ENCODE measurements around the gene TSPEAR. TPM values are rescaled to one million over a fixed set of nuclear protein-coding genes. Genes with fewer than 3 reads are reported as not detected.

The TSPEAR gene
- total and polyA plus RNA-seq, 2 donors (not counting 1 experiment from before 2014, with no cell fraction given), result not detected

DNA sequence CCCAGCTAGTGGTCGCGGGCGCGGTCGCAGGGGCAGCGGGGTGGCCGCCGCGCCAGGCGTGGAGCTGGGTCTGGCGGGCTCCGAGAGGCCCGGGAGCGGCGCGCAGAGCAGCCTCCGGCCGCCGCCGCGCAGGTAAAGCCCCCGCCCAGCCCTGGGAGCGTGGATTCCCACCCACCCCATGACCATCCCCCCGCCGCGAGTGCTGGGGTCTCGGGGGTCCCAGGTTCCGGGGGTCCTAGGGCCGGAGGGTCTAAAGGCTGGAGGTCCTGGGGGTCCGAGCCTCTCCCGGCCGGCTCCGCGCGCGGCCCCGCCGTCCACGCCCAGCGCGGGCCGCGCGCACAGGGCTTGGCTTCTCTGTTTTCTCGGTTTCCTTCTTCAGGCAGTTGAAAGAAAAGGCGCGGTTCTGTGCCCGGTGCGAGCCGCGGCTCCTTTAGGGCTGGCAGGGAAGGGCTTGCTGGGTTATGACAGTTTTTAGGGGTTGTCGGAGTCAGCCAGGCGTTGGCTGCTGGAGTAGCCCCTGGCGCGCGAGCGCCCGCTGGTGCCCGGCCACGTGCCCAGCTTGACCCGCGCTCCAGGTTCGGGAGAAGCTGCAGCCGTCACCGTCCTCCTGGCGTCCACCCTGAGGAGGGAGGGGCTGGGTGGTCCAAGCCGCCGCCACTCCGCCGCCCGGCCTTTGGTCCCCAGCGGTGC, 255.7 kb downstream of the TSPEAR start:
- Histone ChIP-seq H3K4me3 (replicated peaks in 1 of 4; ENCODE audit: control extremely low read depth in 1 of 4, insufficient read depth in 1 of 4, low read depth in 3 of 4, low read length in 4 of 4) (peak overlapping the region in 3 of 4 experiments; percentile 7 to 48 (median 40)), H3K9ac (ENCODE audit: insufficient read depth, low read length) (no peak overlapping the region), H3K27ac (ENCODE audit: insufficient read depth, low read length) (no peak overlapping the region), H3K9me3 (ENCODE audit: control insufficient read depth, insufficient read depth, low read depth, low read length) (no peaks in the 10 kb centered on the region), H2AFZ (ENCODE audit: low read length) (no peak overlapping the region), H4K20me1 (ENCODE audit: control insufficient read depth, extremely low read depth, insufficient read depth, low read length) (no peaks in the 10 kb centered on the region), H3K79me2 (ENCODE audit: control insufficient read depth, insufficient read depth, low read length) (no peaks in the 10 kb centered on the region), H3K27me3 (ENCODE audit: control insufficient read depth, insufficient read depth, low read length) (no peaks in the 10 kb centered on the region), H3K4me2 (ENCODE audit: extremely low read depth, insufficient read depth, low read length) (no peak overlapping the region), H3K36me3 (ENCODE audit: control insufficient read depth, insufficient read depth, low read length) (no peaks in the 10 kb centered on the region), H3K4me1 (ENCODE audit: control insufficient read depth, extremely low read depth, insufficient read depth, low read length) (no peaks in the 10 kb centered on the region)
- TF ChIP-seq, protein P1, sequence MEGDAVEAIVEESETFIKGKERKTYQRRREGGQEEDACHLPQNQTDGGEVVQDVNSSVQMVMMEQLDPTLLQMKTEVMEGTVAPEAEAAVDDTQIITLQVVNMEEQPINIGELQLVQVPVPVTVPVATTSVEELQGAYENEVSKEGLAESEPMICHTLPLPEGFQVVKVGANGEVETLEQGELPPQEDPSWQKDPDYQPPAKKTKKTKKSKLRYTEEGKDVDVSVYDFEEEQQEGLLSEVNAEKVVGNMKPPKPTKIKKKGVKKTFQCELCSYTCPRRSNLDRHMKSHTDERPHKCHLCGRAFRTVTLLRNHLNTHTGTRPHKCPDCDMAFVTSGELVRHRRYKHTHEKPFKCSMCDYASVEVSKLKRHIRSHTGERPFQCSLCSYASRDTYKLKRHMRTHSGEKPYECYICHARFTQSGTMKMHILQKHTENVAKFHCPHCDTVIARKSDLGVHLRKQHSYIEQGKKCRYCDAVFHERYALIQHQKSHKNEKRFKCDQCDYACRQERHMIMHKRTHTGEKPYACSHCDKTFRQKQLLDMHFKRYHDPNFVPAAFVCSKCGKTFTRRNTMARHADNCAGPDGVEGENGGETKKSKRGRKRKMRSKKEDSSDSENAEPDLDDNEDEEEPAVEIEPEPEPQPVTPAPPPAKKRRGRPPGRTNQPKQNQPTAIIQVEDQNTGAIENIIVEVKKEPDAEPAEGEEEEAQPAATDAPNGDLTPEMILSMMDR (conservative IDR thresholded peaks at IDR 0.05 in 1 of 2, IDR thresholded peaks at IDR 0.05 in 1 of 2; ENCODE audit: low read depth in 1 of 2, low read length in 2 of 2), result peak in 1 of 2 donors; percentile 10
- no peak for TF ChIP-seq EZH2 (IDR thresholded peaks at IDR 0.05; ENCODE audit: low read length, missing control alignments)
- DNase-seq (ENCODE audit: low read depth in 2 of 2), result peak; percentile 13 to 20

GRCh38 chr21:44454747-44455523, 256.4 kb downstream of the TSPEAR start, which contains the start of gene LRRC3:
Gene LRRC3 (plus strand): TSS chr21:44455510. CDS start chr21:44456645, 1,135 bp downstream.
- H3K9ac ChIP-seq (ENCODE audit: insufficient read depth, low read length), result no peak within 1 kb of the TSS
- DNase-seq (ENCODE audit: low read depth in 2 of 2), result peak; percentile 51 to 75
- no peak for TF ChIP-seq EZH2 (IDR thresholded peaks at IDR 0.05; ENCODE audit: low read length, missing control alignments)
- TF ChIP-seq, protein P1 (conservative IDR thresholded peaks at IDR 0.05 in 1 of 2, IDR thresholded peaks at IDR 0.05 in 1 of 2; ENCODE audit: low read depth in 1 of 2, low read length in 2 of 2), result no peak

GRCh38 chr21:44454058-44454457, 257.3 kb downstream of the TSPEAR start:
- H3K4me3 ChIP-seq (replicated peaks in 1 of 4; ENCODE audit: control extremely low read depth in 1 of 4, insufficient read depth in 1 of 4, low read depth in 3 of 4, low read length in 4 of 4), result no peak overlapping the region
- no peak for DNase-seq (ENCODE audit: low read depth in 2 of 2)
- H2AFZ ChIP-seq (ENCODE audit: low read length), result no peak overlapping the region
- no peaks in the 10 kb centered on the region for H3K27me3 ChIP-seq (ENCODE audit: control insufficient read depth, insufficient read depth, low read length)
- H3K9ac ChIP-seq (ENCODE audit: insufficient read depth, low read length), result no peak overlapping the region
- no peaks in the 10 kb centered on the region for H3K79me2 ChIP-seq (ENCODE audit: control insufficient read depth, insufficient read depth, low read length)
- H3K4me1 ChIP-seq (ENCODE audit: control insufficient read depth, extremely low read depth, insufficient read depth, low read length), result no peaks in the 10 kb centered on the region
- TF ChIP-seq EZH2 (IDR thresholded peaks at IDR 0.05; ENCODE audit: low read length, missing control alignments), result no peak
- TF ChIP-seq, protein P1 (conservative IDR thresholded peaks at IDR 0.05 in 1 of 2, IDR thresholded peaks at IDR 0.05 in 1 of 2; ENCODE audit: low read depth in 1 of 2, low read length in 2 of 2), result no peak
- H3K36me3 ChIP-seq (ENCODE audit: control insufficient read depth, insufficient read depth, low read length), result no peaks in the 10 kb centered on the region
- no peaks in the 10 kb centered on the region for H4K20me1 ChIP-seq (ENCODE audit: control insufficient read depth, extremely low read depth, insufficient read depth, low read length)
- no peak overlapping the region for H3K4me2 ChIP-seq (ENCODE audit: extremely low read depth, insufficient read depth, low read length)
- no peak overlapping the region for H3K27ac ChIP-seq (ENCODE audit: insufficient read depth, low read length)
- H3K9me3 ChIP-seq (ENCODE audit: control insufficient read depth, insufficient read depth, low read depth, low read length), result no peaks in the 10 kb centered on the region

More at GRCh38 chr21:44454747-44455523, 256.4 kb downstream of the TSPEAR start, which contains the start of gene LRRC3:
- H4K20me1 ChIP-seq (ENCODE audit: control insufficient read depth, extremely low read depth, insufficient read depth, low read length), result no peaks in the 10 kb centered on the region
- H3K4me2 ChIP-seq (ENCODE audit: extremely low read depth, insufficient read depth, low read length), result no peak within 1 kb of the TSS
- H3K27me3 ChIP-seq (ENCODE audit: control insufficient read depth, insufficient read depth, low read length), result no peaks in the 10 kb centered on the region
- H3K27ac ChIP-seq (ENCODE audit: insufficient read depth, low read length), result no peak within 1 kb of the TSS
- H2AFZ ChIP-seq (ENCODE audit: low read length), result no peak within 1 kb of the TSS
- H3K4me3 ChIP-seq (replicated peaks in 1 of 4; ENCODE audit: control extremely low read depth in 1 of 4, insufficient read depth in 1 of 4, low read depth in 3 of 4, low read length in 4 of 4), result peak within 1 kb of the TSS in 3 of 4 experiments; percentile 7 to 48 (median 40)
- H3K79me2 ChIP-seq (ENCODE audit: control insufficient read depth, insufficient read depth, low read length), result no peaks in the 10 kb centered on the region
- H3K4me1 ChIP-seq (ENCODE audit: control insufficient read depth, extremely low read depth, insufficient read depth, low read length), result no peaks in the 10 kb centered on the region
- H3K36me3 ChIP-seq (ENCODE audit: control insufficient read depth, insufficient read depth, low read length), result no peaks in the 10 kb centered on the region
- no peaks in the 10 kb centered on the region for H3K9me3 ChIP-seq (ENCODE audit: control insufficient read depth, insufficient read depth, low read depth, low read length)

All from fibroblast of lung (primary cell).